ENCODE measurements around the gene GP5.

DNA sequence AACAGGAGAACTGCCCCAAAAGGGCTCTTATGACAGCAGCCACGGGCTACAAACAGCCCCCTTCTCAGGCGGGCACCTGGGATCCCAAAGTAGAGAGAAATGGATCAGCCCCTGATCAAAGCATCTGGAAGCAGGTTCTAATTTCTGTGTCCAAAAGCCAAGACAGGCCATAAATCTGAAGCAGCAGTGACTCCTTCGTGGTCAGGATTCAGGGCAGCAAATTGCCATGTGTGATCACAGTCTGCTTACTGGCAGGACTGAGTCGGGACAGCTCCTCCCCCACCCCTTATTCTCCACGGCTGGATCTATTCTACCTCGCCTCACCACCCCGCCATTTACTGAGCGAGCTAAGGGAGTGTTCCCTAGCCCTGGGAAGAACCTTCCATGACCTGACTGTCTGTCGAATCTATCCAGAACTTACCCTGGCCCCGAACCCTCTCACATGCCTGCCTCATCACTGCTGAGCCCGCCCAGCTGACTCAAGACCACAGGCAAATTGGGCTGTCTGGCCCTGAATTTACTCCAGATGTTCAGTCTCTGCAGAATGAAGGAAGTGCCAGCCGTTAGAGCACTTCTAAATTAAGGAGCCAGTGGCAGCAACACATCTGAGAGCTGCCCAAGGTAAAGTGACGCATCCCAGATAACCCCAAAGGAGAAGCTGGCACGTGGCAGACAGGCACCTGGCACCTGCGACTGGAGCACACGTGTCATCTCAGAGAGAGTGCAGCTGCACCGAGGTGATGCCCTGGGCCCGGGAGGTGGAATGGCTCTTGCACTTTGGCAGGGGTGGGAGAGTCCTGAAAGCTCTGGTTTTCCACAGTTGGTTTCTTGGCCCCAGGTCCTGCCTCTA, 30.8 kb downstream of the GP5 start:
- TF ChIP-seq EZH2 (IDR thresholded peaks at IDR 0.05) = no peak
- no peak for TF ChIP-seq POLR2AphosphoS5 (IDR thresholded peaks at IDR 0.05; ENCODE audit: borderline replicate concordance, low read depth, low read length)

Measured in SK-N-MC (cell line).